ENCODE measurements around the gene PDE3B.
A peak's percentile ranks its signal among the peaks of the same experiment; 100 is the strongest.

- TF ChIP-seq DIDO1 (tag; IDR thresholded peaks at IDR 0.05; ENCODE audit: low read depth) (no peak), XRCC5 (IDR thresholded peaks at IDR 0.05; ENCODE audit: low read depth, low read length) (no peak), CTCF (IDR thresholded peaks at IDR 0.05 in 2 of 3, conservative IDR thresholded peaks at IDR 0.05 in 1 of 3; ENCODE audit: insufficient read depth in 2 of 3, low read depth in 1 of 3, low read length in 3 of 3) (peak; percentile 62 to 79 (median 67)), ARNT (IDR thresholded peaks at IDR 0.05) (no peak)
Measured at GRCh38 chr11:14908214-14908880, 264.7 kb downstream of the PDE3B start.

Measured in K562 (cell line).